ENCODE results near the gene USH1C. TPM values are rescaled to one million over a fixed set of nuclear protein-coding genes. Genes with fewer than 3 reads are reported as not detected.

USH1C gene
- total RNA-seq, 4 donors from 2014 or later, result not detected

DNA sequence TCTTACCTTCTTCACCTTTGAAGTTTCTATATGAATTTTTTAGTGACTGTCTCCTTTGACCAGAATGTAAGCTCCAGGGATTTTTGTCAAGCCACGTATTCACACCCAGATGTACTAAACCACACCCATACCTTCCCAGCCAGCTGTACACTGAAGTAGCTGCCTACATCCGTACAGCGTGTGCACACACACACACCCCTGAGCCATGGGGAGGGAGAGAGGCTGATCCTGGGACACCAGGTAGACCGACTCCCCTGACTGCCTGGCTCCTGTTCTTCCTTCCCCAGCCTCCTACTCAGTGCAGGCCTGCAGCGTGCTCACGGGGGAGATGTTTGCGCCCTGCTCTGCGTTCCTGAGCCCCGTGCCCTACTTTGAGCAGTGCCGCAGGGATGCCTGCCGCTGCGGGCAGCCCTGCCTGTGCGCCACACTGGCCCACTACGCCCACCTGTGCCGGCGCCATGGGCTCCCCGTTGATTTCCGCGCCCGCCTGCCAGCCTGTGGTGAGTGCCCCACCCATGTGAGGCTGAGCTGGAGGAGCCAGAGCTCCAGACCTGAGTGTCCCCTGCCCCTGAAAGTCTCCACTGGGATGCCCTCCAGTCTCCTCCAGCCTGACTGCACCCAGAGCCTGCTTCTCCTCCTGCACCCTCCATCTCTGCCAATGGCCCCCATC lies 28.7 kb upstream of the USH1C start:
- TF ChIP-seq POLR2A (IDR thresholded peaks at IDR 0.05; ENCODE audit: low read depth) (no peak), POLR2AphosphoS5 (IDR thresholded peaks at IDR 0.05) (no peak), EP300 (IDR thresholded peaks at IDR 0.05) (no peak), CTCF (IDR thresholded peaks at IDR 0.05) (no peak)
- 92% methylated on average over 20 of the region's 20 CpGs for WGBS
- peaks cover 0 to 19% (median under 1%) of the 10 kb centered on the region in 4 donors for H3K27me3 ChIP-seq

GRCh38 chr11:17572359-17572690 lies 28.1 kb upstream of the USH1C start:
- TF ChIP-seq CTCF (IDR thresholded peaks at IDR 0.05) (no peak), EP300 (IDR thresholded peaks at IDR 0.05) (no peak), POLR2AphosphoS5 (IDR thresholded peaks at IDR 0.05) (no peak), POLR2A (IDR thresholded peaks at IDR 0.05; ENCODE audit: low read depth) (no peak)
- WGBS, result 65% methylated on average over 3 of the region's 3 CpGs
- Histone ChIP-seq H3K27me3 (peaks cover 0 to 18% (median 0%) of the 10 kb centered on the region in 4 donors), H3K9me3 (no peaks in the 10 kb centered on the region), H3K4me1 (no peaks in the 10 kb centered on the region), H3K36me3 (no peaks in the 10 kb centered on the region), H3K4me3 (no peak overlapping the region), H3K27ac (replicated peaks in 1 of 4) (no peak overlapping the region)
- intact Hi-C loops (cut with DNase I), result no loop called here
- DNase-seq (ENCODE audit: extremely low spot score), result no peak

More for the DNA sequence above, 28.7 kb upstream of the USH1C start:
- no peaks in the 10 kb centered on the region for H3K4me1 ChIP-seq
- H3K27ac ChIP-seq (replicated peaks in 1 of 4), result no peak overlapping the region
- intact Hi-C loops (cut with DNase I), result no loop called here
- H3K4me3 ChIP-seq, result no peak overlapping the region
- DNase-seq (ENCODE audit: extremely low spot score), result no peak
- no peaks in the 10 kb centered on the region for H3K9me3 ChIP-seq
- H3K36me3 ChIP-seq, result no peaks in the 10 kb centered on the region

- peaks cover 0 to 18% (median 0%) of the 10 kb centered on the region in 4 donors for H3K27me3 ChIP-seq
- TF ChIP-seq POLR2AphosphoS5 (IDR thresholded peaks at IDR 0.05), result no peak
- no peak for TF ChIP-seq POLR2A (IDR thresholded peaks at IDR 0.05; ENCODE audit: low read depth)
- no peak for TF ChIP-seq CTCF (IDR thresholded peaks at IDR 0.05)
- TF ChIP-seq EP300 (IDR thresholded peaks at IDR 0.05), result no peak
- 77% methylated on average over 14 of the region's 14 CpGs for WGBS
- DNase-seq (ENCODE audit: extremely low spot score), result no peak
- no peaks in the 10 kb centered on the region for H3K36me3 ChIP-seq
- no peak overlapping the region for H3K4me3 ChIP-seq
- H3K9me3 ChIP-seq, result no peaks in the 10 kb centered on the region
- intact Hi-C loops (cut with DNase I), result no loop called here
- H3K27ac ChIP-seq (replicated peaks in 1 of 4), result no peak overlapping the region
- no peaks in the 10 kb centered on the region for H3K4me1 ChIP-seq
Measured at GRCh38 chr11:17571431-17572358, 27.5 kb upstream of the USH1C start.

DNA sequence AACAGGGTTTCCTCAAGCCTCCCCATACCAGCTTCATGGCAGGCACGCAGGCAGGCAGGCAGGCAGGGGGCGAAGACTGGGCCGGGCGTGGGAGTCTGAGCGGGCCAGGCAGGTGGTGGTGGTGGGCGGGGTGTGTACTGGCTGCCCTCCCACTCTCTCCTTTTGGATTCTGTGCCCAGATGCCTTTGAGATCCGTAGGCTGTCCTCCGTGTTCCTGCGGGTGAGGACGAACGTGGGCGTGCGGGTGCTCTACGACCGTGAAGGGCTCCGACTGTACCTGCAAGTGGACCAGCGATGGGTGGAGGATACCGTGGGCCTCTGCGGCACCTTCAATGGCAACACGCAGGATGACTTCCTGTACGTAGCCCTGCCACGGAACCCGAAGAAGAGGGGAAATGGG lies 25.8 kb upstream of the USH1C start:
- Histone ChIP-seq H3K36me3 (no peaks in the 10 kb centered on the region), H3K9me3 (no peaks in the 10 kb centered on the region), H3K4me1 (no peaks in the 10 kb centered on the region), H3K27ac (replicated peaks in 1 of 4) (no peak overlapping the region), H3K27me3 (peaks cover 0 to 13% (median 0%) of the 10 kb centered on the region in 4 donors), H3K4me3 (no peak overlapping the region)
- TF ChIP-seq POLR2AphosphoS5 (IDR thresholded peaks at IDR 0.05) (no peak), POLR2A (IDR thresholded peaks at IDR 0.05; ENCODE audit: low read depth) (no peak), EP300 (IDR thresholded peaks at IDR 0.05) (no peak)
- no peak for DNase-seq (ENCODE audit: extremely low spot score)
- 81% methylated on average over 23 of the region's 23 CpGs for WGBS
- intact Hi-C loops (cut with DNase I), result no loop called here

GRCh38 chr11:17568944-17569343 lies 24.7 kb upstream of the USH1C start:
- Histone ChIP-seq H3K27me3 (peaks cover 0 to 4% (median 0%) of the 10 kb centered on the region in 4 donors), H3K27ac (replicated peaks in 1 of 4) (no peak overlapping the region), H3K9me3 (no peaks in the 10 kb centered on the region), H3K36me3 (no peaks in the 10 kb centered on the region), H3K4me3 (no peak overlapping the region), H3K4me1 (no peaks in the 10 kb centered on the region)
- TF ChIP-seq POLR2AphosphoS5 (IDR thresholded peaks at IDR 0.05) (no peak), EP300 (IDR thresholded peaks at IDR 0.05) (no peak), CTCF (IDR thresholded peaks at IDR 0.05) (no peak), POLR2A (IDR thresholded peaks at IDR 0.05; ENCODE audit: low read depth) (no peak)
- WGBS, result 62% methylated on average over 3 of the region's 4 CpGs
- intact Hi-C loops (cut with DNase I), result no loop called here
- DNase-seq (ENCODE audit: extremely low spot score), result no peak
